ENCODE measurements around the gene FOXJ1. TPM values are rescaled to one million over a fixed set of nuclear protein-coding genes. Genes with fewer than 3 reads are reported as not detected.
A peak's percentile ranks its signal among the peaks of the same experiment; 100 is the strongest.

The FOXJ1 gene
- total RNA-seq, 3 donors from 2014 or later (not counting 1 experiment from before 2014, with no cell fraction given) = 0.21 to 0.93 (median 0.36) TPM

DNA sequence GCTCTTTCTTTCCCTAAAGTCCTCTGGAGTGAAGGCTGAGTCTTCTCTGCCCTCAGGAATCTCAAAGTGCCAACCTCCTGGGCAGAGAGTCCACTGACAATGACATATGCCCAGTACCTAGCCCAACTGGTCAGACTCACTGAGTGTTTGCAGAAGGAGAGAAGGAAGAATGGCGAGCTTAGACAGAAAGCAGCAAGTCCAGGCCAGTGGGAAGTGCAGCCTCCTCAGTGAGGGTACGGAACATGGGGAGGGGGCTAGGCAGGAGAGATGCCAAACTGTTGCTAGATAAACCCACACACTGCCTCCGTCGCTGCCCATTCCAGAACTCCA, 38.1 kb downstream of the FOXJ1 start:
- H3K27me3 Mint-ChIP-seq (ENCODE audit: low read depth in 2 of 2) = no peaks in the 10 kb centered on the region
- TF ChIP-seq, protein P1, sequence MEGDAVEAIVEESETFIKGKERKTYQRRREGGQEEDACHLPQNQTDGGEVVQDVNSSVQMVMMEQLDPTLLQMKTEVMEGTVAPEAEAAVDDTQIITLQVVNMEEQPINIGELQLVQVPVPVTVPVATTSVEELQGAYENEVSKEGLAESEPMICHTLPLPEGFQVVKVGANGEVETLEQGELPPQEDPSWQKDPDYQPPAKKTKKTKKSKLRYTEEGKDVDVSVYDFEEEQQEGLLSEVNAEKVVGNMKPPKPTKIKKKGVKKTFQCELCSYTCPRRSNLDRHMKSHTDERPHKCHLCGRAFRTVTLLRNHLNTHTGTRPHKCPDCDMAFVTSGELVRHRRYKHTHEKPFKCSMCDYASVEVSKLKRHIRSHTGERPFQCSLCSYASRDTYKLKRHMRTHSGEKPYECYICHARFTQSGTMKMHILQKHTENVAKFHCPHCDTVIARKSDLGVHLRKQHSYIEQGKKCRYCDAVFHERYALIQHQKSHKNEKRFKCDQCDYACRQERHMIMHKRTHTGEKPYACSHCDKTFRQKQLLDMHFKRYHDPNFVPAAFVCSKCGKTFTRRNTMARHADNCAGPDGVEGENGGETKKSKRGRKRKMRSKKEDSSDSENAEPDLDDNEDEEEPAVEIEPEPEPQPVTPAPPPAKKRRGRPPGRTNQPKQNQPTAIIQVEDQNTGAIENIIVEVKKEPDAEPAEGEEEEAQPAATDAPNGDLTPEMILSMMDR (IDR thresholded peaks at IDR 0.05) = no peak
- peak overlapping the region; percentile 96 for H3K4me3 Mint-ChIP-seq
- ATAC-seq (no peak), DNase-seq (no peak)
- Histone ChIP-seq H3K36me3 (ENCODE audit: control insufficient read depth, insufficient read depth, low read length) (peaks cover 19% of the 10 kb centered on the region), H3K4me1 (ENCODE audit: control insufficient read depth, insufficient read depth, low read length) (peaks cover 25% of the 10 kb centered on the region), H3K9me3 (ENCODE audit: control insufficient read depth, insufficient read depth, low read length) (no peaks in the 10 kb centered on the region), H3K27ac (ENCODE audit: low read length) (peak overlapping the region; percentile 68), H3K27me3 (ENCODE audit: control insufficient read depth, insufficient read depth, low read length) (no peaks in the 10 kb centered on the region), H3K4me3 (ENCODE audit: low read length) (peak overlapping the region; percentile 59)
- peak overlapping the region; percentile 87 to 96 for H3K27ac Mint-ChIP-seq
- peaks cover 7% of the 10 kb centered on the region for H3K36me3 Mint-ChIP-seq
- H3K9me3 Mint-ChIP-seq = no peaks in the 10 kb centered on the region
- WGBS (ENCODE audit: insufficient coverage) = 9% methylated on average over 4 of the region's 4 CpGs
- intact Hi-C loops (cut with micrococcal nuclease) = no loop called here
- H3K4me1 Mint-ChIP-seq = peaks cover 17 to 25% of the 10 kb centered on the region in 2 donors

- H3K9me3 ChIP-seq (ENCODE audit: control insufficient read depth, insufficient read depth, low read length) = no peaks in the 10 kb centered on the region
- intact Hi-C loops (cut with micrococcal nuclease) = no loop called here
- peaks cover 11% of the 10 kb centered on the region for H3K4me1 ChIP-seq (ENCODE audit: control insufficient read depth, insufficient read depth, low read length)
- DNase-seq (no peak), ATAC-seq (no peak)
- H3K4me3 Mint-ChIP-seq = no peak overlapping the region
- no peak overlapping the region for H3K27ac ChIP-seq (ENCODE audit: low read length)
- H3K36me3 Mint-ChIP-seq = peaks cover 7% of the 10 kb centered on the region
- peaks cover 9 to 18% of the 10 kb centered on the region in 2 donors for H3K4me1 Mint-ChIP-seq
- H3K27me3 Mint-ChIP-seq (ENCODE audit: low read depth in 2 of 2) = no peaks in the 10 kb centered on the region
- 98% methylated on average over 19 of the region's 19 CpGs for WGBS (ENCODE audit: insufficient coverage)
- H3K9me3 Mint-ChIP-seq = no peaks in the 10 kb centered on the region
- H3K4me3 ChIP-seq (ENCODE audit: low read length) = no peak overlapping the region
- H3K27me3 ChIP-seq (ENCODE audit: control insufficient read depth, insufficient read depth, low read length) = no peaks in the 10 kb centered on the region
- peaks cover 64% of the 10 kb centered on the region for H3K36me3 ChIP-seq (ENCODE audit: control insufficient read depth, insufficient read depth, low read length)
- TF ChIP-seq, protein P1 (IDR thresholded peaks at IDR 0.05) = no peak
- H3K27ac Mint-ChIP-seq = no peak overlapping the region
Measured at GRCh38 chr17:76097716-76098295, 43.2 kb downstream of the FOXJ1 start.

- Mint-ChIP-seq H3K36me3 (peaks cover 7% of the 10 kb centered on the region), H3K27ac (no peak overlapping the region), H3K4me1 (peaks cover 0 to 9% of the 10 kb centered on the region in 2 donors), H3K27me3 (ENCODE audit: low read depth in 2 of 2) (no peaks in the 10 kb centered on the region), H3K4me3 (no peak overlapping the region), H3K9me3 (no peaks in the 10 kb centered on the region)
- H3K4me1 ChIP-seq (ENCODE audit: control insufficient read depth, insufficient read depth, low read length) = no peaks in the 10 kb centered on the region
- ATAC-seq (no peak), DNase-seq (no peak)
- TF ChIP-seq, protein P1 (IDR thresholded peaks at IDR 0.05) = no peak
- no peak overlapping the region for H3K4me3 ChIP-seq (ENCODE audit: low read length)
- peaks cover 68% of the 10 kb centered on the region for H3K36me3 ChIP-seq (ENCODE audit: control insufficient read depth, insufficient read depth, low read length)
- H3K27ac ChIP-seq (ENCODE audit: low read length) = no peak overlapping the region
- no peaks in the 10 kb centered on the region for H3K9me3 ChIP-seq (ENCODE audit: control insufficient read depth, insufficient read depth, low read length)
- intact Hi-C loops (cut with micrococcal nuclease) = no loop called here
- no peaks in the 10 kb centered on the region for H3K27me3 ChIP-seq (ENCODE audit: control insufficient read depth, insufficient read depth, low read length)
- 98% methylated on average over 13 of the region's 13 CpGs for WGBS (ENCODE audit: insufficient coverage)
Measured at GRCh38 chr17:76095943-76096342, 45.1 kb downstream of the FOXJ1 start.

DNA sequence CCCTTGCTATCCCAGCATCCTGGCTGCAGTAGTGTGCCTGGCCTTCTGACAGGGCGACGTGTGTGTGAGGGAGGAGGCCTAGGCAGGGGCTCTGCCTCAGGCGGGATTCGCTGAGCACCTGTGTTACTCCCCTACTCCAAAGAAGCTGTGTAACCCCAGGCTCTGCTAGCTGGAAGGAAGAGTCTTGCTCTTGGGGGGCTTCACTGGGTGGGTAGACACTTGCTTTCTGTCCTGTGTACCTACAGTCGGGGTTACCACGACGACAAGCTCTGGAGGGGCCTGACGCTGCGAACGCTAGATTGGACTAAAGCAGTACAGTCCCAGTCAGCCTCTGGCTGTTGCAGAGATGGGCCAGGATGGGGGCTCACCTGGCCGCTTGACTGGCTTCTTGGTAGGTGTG, 47.0 kb downstream of the FOXJ1 start:
- Mint-ChIP-seq H3K27me3 (ENCODE audit: low read depth in 2 of 2) (no peaks in the 10 kb centered on the region), H3K36me3 (no peaks in the 10 kb centered on the region), H3K4me3 (no peak overlapping the region), H3K4me1 (peaks cover 0 to 3% of the 10 kb centered on the region in 2 donors), H3K27ac (no peak overlapping the region), H3K9me3 (no peaks in the 10 kb centered on the region)
- Histone ChIP-seq H3K4me1 (ENCODE audit: control insufficient read depth, insufficient read depth, low read length) (no peaks in the 10 kb centered on the region), H3K4me3 (ENCODE audit: low read length) (no peak overlapping the region), H3K36me3 (ENCODE audit: control insufficient read depth, insufficient read depth, low read length) (peaks cover 76% of the 10 kb centered on the region), H3K9me3 (ENCODE audit: control insufficient read depth, insufficient read depth, low read length) (no peaks in the 10 kb centered on the region), H3K27ac (ENCODE audit: low read length) (no peak overlapping the region), H3K27me3 (ENCODE audit: control insufficient read depth, insufficient read depth, low read length) (no peaks in the 10 kb centered on the region)
- 96% methylated on average over 9 of the region's 11 CpGs for WGBS (ENCODE audit: insufficient coverage)
- DNase-seq (no peak), ATAC-seq (no peak)
- intact Hi-C loops (cut with micrococcal nuclease) = no loop called here
- TF ChIP-seq, protein P1 (IDR thresholded peaks at IDR 0.05) = no peak

Data from natural killer cell (primary cell).